Fibroblast of the conjunctiva (primary cell): ENCODE results near the gene TMEM167B.
"Not testable (repeated sequence)": the region's sequence is repeated elsewhere in the genome, so short reads cannot be mapped to it uniquely, and the experiment has no call there.

Source experiments
- DNase-seq: peaks from one replicate; pipeline ENCODE4 v3.0.0-alpha.2; 2010; ENCODE audit warnings: low read depth

TMEM167B gene

GRCh38 chr1:109090196-109091077, at the start of gene TMEM167B:
TMEM167B (plus strand) TSS chr1:109090764; CDS start chr1:109090873, 109 bp downstream.
- DNase-seq = peak; percentile 86

GRCh38 chr1:109040989-109041620, 49.5 kb upstream of the TMEM167B start:
- no peak for DNase-seq

GRCh38 chr1:109041621-109042468, 48.7 kb upstream of the TMEM167B start, which contains the start of gene WDR47:
WDR47 (minus strand) TSS chr1:109042102; CDS start chr1:109023512, 18,590 bp downstream.
- DNase-seq = peak; percentile 96

GRCh38 chr1:109045595-109045994, 45.0 kb upstream of the TMEM167B start:
- DNase-seq = no peak

- DNase-seq = no peak
Measured at GRCh38 chr1:109046671-109047070, 43.9 kb upstream of the TMEM167B start.

GRCh38 chr1:109047339-109047738, 43.2 kb upstream of the TMEM167B start:
- DNase-seq = no peak

GRCh38 chr1:109048335-109048734, 42.2 kb upstream of the TMEM167B start:
- no peak for DNase-seq

- no peak for DNase-seq
Measured at GRCh38 chr1:109050228-109050995, 40.2 kb upstream of the TMEM167B start.

GRCh38 chr1:109052145-109052544, 38.4 kb upstream of the TMEM167B start:
- not testable (repeated sequence) for DNase-seq

- no peak for DNase-seq
Measured at GRCh38 chr1:109056064-109056463, 34.5 kb upstream of the TMEM167B start.

- DNase-seq = no peak
Measured at GRCh38 chr1:109059026-109059425, 31.5 kb upstream of the TMEM167B start.

GRCh38 chr1:109060707-109061106, 29.9 kb upstream of the TMEM167B start:
- no peak for DNase-seq

GRCh38 chr1:109061183-109061582, 29.4 kb upstream of the TMEM167B start:
- DNase-seq = no peak

- no peak for DNase-seq
Measured at GRCh38 chr1:109065137-109065536, 25.4 kb upstream of the TMEM167B start.

GRCh38 chr1:109067883-109068282, 22.7 kb upstream of the TMEM167B start:
- no peak for DNase-seq

GRCh38 chr1:109069294-109069693, 21.3 kb upstream of the TMEM167B start:
- no peak for DNase-seq

- peak; percentile 83 for DNase-seq
Measured at GRCh38 chr1:109075531-109076490, 14.8 kb upstream of the TMEM167B start, which contains the start of gene TAF13. TAF13 (minus strand) TSS chr1:109076003; CDS start chr1:109075947, 56 bp downstream.

- DNase-seq = no peak
Measured at GRCh38 chr1:109078317-109078716, 12.2 kb upstream of the TMEM167B start.

- DNase-seq = no peak
Measured at GRCh38 chr1:109079240-109079622, 11.3 kb upstream of the TMEM167B start.

- no peak for DNase-seq
Measured at GRCh38 chr1:109080441-109081082, 10.0 kb upstream of the TMEM167B start.
